ENCODE measurements around the gene ST7L. TPM values are rescaled to one million over a fixed set of nuclear protein-coding genes. Genes with fewer than 3 reads are reported as not detected.
A peak's percentile ranks its signal among the peaks of the same experiment; 100 is the strongest.

ST7L gene
- total RNA-seq, 4 donors from 2014 or later = 9.4 to 25.0 (median 12.4) TPM

- intact Hi-C loops (cut with DNase I) = loop anchor here (10.0 kb wide), 1 partner anchor 197 kb away; the partner anchor contains the start of gene RHOC
- DNase-seq = no peak
- WGBS, 2 donors = 0% methylated on average over 3 of the region's 15 CpGs; no CpG with 5 or more reads in 1 of the 2 donors
- TF ChIP-seq CTCF (IDR thresholded peaks at IDR 0.05) = no peak
- no peak for TF ChIP-seq POLR2A (IDR thresholded peaks at IDR 0.05)
- peaks cover 0 to 56% (median 3%) of the 10 kb centered on the region in 4 donors for H3K27me3 ChIP-seq
- H3K4me1 ChIP-seq = peaks cover 12 to 61% (median 23%) of the 10 kb centered on the region in 3 donors
- H3K4me3 ChIP-seq = peak overlapping the region; percentile 51 to 75 (median 74)
- no peaks in the 10 kb centered on the region for H3K9me3 ChIP-seq
- H3K36me3 ChIP-seq = no peaks in the 10 kb centered on the region
- peak overlapping the region in 1 of 4 donors; percentile 13 for H3K27ac ChIP-seq
Measured at GRCh38 chr1:112507921-112508277, 111.0 kb downstream of the ST7L start.

DNA sequence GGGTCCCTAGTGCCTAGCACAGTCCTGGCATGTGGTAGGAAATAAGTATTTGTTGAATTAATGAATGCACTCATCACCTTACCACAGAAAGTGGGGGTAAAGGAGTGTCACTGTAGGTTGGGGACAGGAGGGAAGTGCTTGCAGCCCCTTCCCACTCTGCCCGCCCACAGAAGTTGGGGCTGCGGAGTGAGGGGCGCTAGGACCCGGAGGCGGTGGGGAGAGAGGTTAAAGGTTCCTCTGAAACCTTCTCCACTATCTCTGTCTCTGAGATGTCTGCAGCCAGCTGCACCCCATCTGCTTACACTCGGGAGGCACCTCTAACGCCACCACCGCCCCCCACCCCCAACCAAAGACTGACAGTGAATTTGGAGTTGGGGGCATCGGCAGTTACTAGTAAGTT, 111.6 kb downstream of the ST7L start:
- H3K9me3 ChIP-seq = no peaks in the 10 kb centered on the region
- H3K4me1 ChIP-seq = peaks cover 11 to 61% (median 24%) of the 10 kb centered on the region in 3 donors
- no peak overlapping the region for H3K27ac ChIP-seq
- no peak for TF ChIP-seq CTCF (IDR thresholded peaks at IDR 0.05)
- TF ChIP-seq POLR2A (IDR thresholded peaks at IDR 0.05) = no peak
- intact Hi-C loops (cut with DNase I) = loop anchor here (10.0 kb wide), 1 partner anchor 197 kb away; the partner anchor contains the start of gene RHOC
- no peak for DNase-seq
- WGBS, 2 donors = 82% methylated on average over 9 of the region's 9 CpGs; no CpG with 5 or more reads in 1 of the 2 donors
- peaks cover 0 to 60% (median 3%) of the 10 kb centered on the region in 4 donors for H3K27me3 ChIP-seq
- no peaks in the 10 kb centered on the region for H3K36me3 ChIP-seq
- H3K4me3 ChIP-seq = peak overlapping the region in 1 of 4 donors; percentile 75

DNA sequence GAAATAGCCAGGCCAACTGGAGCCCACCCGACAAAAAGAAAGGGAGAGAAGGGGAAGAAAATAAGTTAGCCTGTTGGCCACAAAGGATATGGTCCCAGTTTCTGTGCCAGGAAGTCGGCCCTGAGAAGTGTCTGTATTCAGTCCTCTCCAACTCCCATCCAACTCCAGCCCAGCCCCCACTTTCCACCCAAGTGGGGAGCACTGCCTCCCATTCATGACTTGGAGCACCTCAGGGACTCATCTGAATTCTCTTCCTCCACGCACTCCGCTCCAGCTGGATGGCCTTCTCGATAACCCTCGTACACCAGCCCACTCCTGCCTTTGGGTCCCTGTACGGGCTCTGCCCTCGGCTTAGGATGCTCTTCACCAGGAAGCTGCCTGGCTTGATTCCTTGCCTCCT, 112.2 kb downstream of the ST7L start:
- no peak overlapping the region for H3K4me3 ChIP-seq
- 94 to 96% methylated on average over 8 of the region's 8 CpGs for WGBS, 2 donors
- DNase-seq = no peak
- no peak for TF ChIP-seq POLR2A (IDR thresholded peaks at IDR 0.05)
- H3K36me3 ChIP-seq = no peaks in the 10 kb centered on the region
- no peak overlapping the region for H3K27ac ChIP-seq
- H3K27me3 ChIP-seq = peaks cover 0 to 61% (median 3%) of the 10 kb centered on the region in 4 donors
- intact Hi-C loops (cut with DNase I) = loop anchor here (10.0 kb wide), 1 partner anchor 198 kb away; the partner anchor contains the start of gene RHOC
- H3K4me1 ChIP-seq = peaks cover 15 to 61% (median 30%) of the 10 kb centered on the region in 3 donors
- no peaks in the 10 kb centered on the region for H3K9me3 ChIP-seq

GRCh38 chr1:112506306-112506705, 112.6 kb downstream of the ST7L start:
- intact Hi-C loops (cut with DNase I) = loop anchor here (10.0 kb wide), 1 partner anchor 198 kb away; the partner anchor contains the start of gene RHOC
- TF ChIP-seq POLR2A (IDR thresholded peaks at IDR 0.05) (no peak), CTCF (IDR thresholded peaks at IDR 0.05) (no peak)

GRCh38 chr1:112505878-112506277, 113.1 kb downstream of the ST7L start:
- no peaks in the 10 kb centered on the region for H3K9me3 ChIP-seq
- TF ChIP-seq POLR2A (IDR thresholded peaks at IDR 0.05) = no peak
- TF ChIP-seq CTCF (IDR thresholded peaks at IDR 0.05) = no peak
- H3K4me1 ChIP-seq = peaks cover 15 to 58% (median 34%) of the 10 kb centered on the region in 3 donors
- H3K36me3 ChIP-seq = no peaks in the 10 kb centered on the region
- WGBS, 2 donors = 75 to 100% methylated on average over 2 of the region's 3 CpGs
- no peak overlapping the region for H3K27ac ChIP-seq
- no peak overlapping the region for H3K4me3 ChIP-seq
- no peak for DNase-seq
- H3K27me3 ChIP-seq = peaks cover 0 to 61% (median 3%) of the 10 kb centered on the region in 4 donors
- intact Hi-C loops (cut with DNase I) = loop anchor here (10.0 kb wide), 1 partner anchor 199 kb away; the partner anchor contains the start of gene RHOC

More at GRCh38 chr1:112506306-112506705, 112.6 kb downstream of the ST7L start:
- Histone ChIP-seq H3K36me3 (no peaks in the 10 kb centered on the region), H3K27ac (no peak overlapping the region), H3K4me3 (no peak overlapping the region), H3K4me1 (peaks cover 15 to 61% (median 34%) of the 10 kb centered on the region in 3 donors), H3K27me3 (peaks cover 0 to 61% (median 3%) of the 10 kb centered on the region in 4 donors), H3K9me3 (no peaks in the 10 kb centered on the region)
- no CpG with 5 or more reads among the region's 2 CpGs for WGBS, 2 donors
- no peak for DNase-seq
